ENCODE data around the gene DNAH8.

GRCh38 chr6:38805692-38806091 is 90.6 kb downstream of the DNAH8 start:
- TF ChIP-seq CTCF (IDR thresholded peaks at IDR 0.05; ENCODE audit: insufficient read depth, low read depth, low read length) (no peak), EZH2 (IDR thresholded peaks at IDR 0.05; ENCODE audit: insufficient read depth, low read length) (no peak)
